ENCODE measurements around the gene GRIA1. TPM values are rescaled to one million over a fixed set of nuclear protein-coding genes. Genes with fewer than 3 reads are reported as not detected.

GRIA1 gene
- total RNA-seq, 6 experiments from 2014 or later: 0.10 to 0.57 (median 0.21) TPM

GRCh38 chr5:153654504-153655200 is 164.2 kb downstream of the GRIA1 start:
- Mint-ChIP-seq H3K27me3 (ENCODE audit: insufficient read depth) (no peaks in the 10 kb centered on the region), H3K4me1 (ENCODE audit: low read depth) (peaks cover 59% of the 10 kb centered on the region), H3K36me3 (ENCODE audit: low read depth) (no peaks in the 10 kb centered on the region), H3K4me3 (peak overlapping the region; percentile 23), H3K9me3 (no peaks in the 10 kb centered on the region), H3K27ac (peak overlapping the region; percentile 53)
- peak; percentile 60 for DNase-seq
- no peak for TF ChIP-seq CTCF (IDR thresholded peaks at IDR 0.05)

- Mint-ChIP-seq H3K27ac (peak overlapping the region; percentile 53), H3K36me3 (ENCODE audit: low read depth) (no peaks in the 10 kb centered on the region), H3K4me3 (peak overlapping the region; percentile 6), H3K27me3 (ENCODE audit: insufficient read depth) (no peaks in the 10 kb centered on the region), H3K9me3 (no peaks in the 10 kb centered on the region), H3K4me1 (ENCODE audit: low read depth) (peaks cover 64% of the 10 kb centered on the region)
- no peak for TF ChIP-seq CTCF (IDR thresholded peaks at IDR 0.05)
- peak; percentile 48 for DNase-seq
Measured at GRCh38 chr5:153655201-153655510, 164.7 kb downstream of the GRIA1 start.

- Mint-ChIP-seq H3K9me3 (no peaks in the 10 kb centered on the region), H3K36me3 (ENCODE audit: low read depth) (no peaks in the 10 kb centered on the region), H3K4me1 (ENCODE audit: low read depth) (peaks cover 66% of the 10 kb centered on the region), H3K4me3 (peak overlapping the region; percentile 43), H3K27me3 (ENCODE audit: insufficient read depth) (no peaks in the 10 kb centered on the region; the same call in 1 of the 2 replicates), H3K27ac (peak overlapping the region; percentile 25; the same call in 1 of the 2 replicates)
- no peak for TF ChIP-seq CTCF (IDR thresholded peaks at IDR 0.05)
- DNase-seq: peak; percentile 15
Measured at GRCh38 chr5:153658149-153658548, 167.7 kb downstream of the GRIA1 start.

- H3K27ac Mint-ChIP-seq: peak overlapping the region; percentile 40
- no peak for TF ChIP-seq CTCF (IDR thresholded peaks at IDR 0.05)
- peaks cover 62% of the 10 kb centered on the region for H3K4me1 Mint-ChIP-seq (ENCODE audit: low read depth)
- no peaks in the 10 kb centered on the region; the same call in 1 of the 2 replicates for H3K27me3 Mint-ChIP-seq (ENCODE audit: insufficient read depth)
- H3K9me3 Mint-ChIP-seq: no peaks in the 10 kb centered on the region
- H3K36me3 Mint-ChIP-seq (ENCODE audit: low read depth): no peaks in the 10 kb centered on the region
- peak; percentile 33 for DNase-seq
- H3K4me3 Mint-ChIP-seq: peak overlapping the region; percentile 43
Measured at GRCh38 chr5:153658606-153659005, 168.1 kb downstream of the GRIA1 start.

GRCh38 chr5:153659039-153659736 is 168.7 kb downstream of the GRIA1 start:
- peaks cover 56% of the 10 kb centered on the region for H3K4me1 Mint-ChIP-seq (ENCODE audit: low read depth)
- peak; percentile 81 for DNase-seq
- TF ChIP-seq CTCF (IDR thresholded peaks at IDR 0.05): no peak
- peak overlapping the region; percentile 43 for H3K4me3 Mint-ChIP-seq
- H3K27ac Mint-ChIP-seq: peak overlapping the region; percentile 40; the same call in 1 of the 2 replicates
- H3K27me3 Mint-ChIP-seq (ENCODE audit: insufficient read depth): no peaks in the 10 kb centered on the region; the same call in 1 of the 2 replicates
- H3K36me3 Mint-ChIP-seq (ENCODE audit: low read depth): no peaks in the 10 kb centered on the region
- H3K9me3 Mint-ChIP-seq: no peaks in the 10 kb centered on the region
